WERI-Rb-1 (cell line): ENCODE measurements around the gene HOXD13.

ENCODE experiments used
- DNase-seq: peaks from one replicate; pipeline ENCODE4 v3.0.0-alpha.2; 2020
- H3K27ac ChIP-seq: fragments of 250-450 bp; sonication (Bioruptor Pico); 2 replicates; pipeline ENCODE4 v1.5.1; 2020; ENCODE audit warnings: mild to moderate bottlenecking, moderate library complexity
- H3K27me3 ChIP-seq: fragments of 250-450 bp; sonication (Bioruptor Pico); 2 replicates; pipeline ENCODE4 v1.5.1; 2021; ENCODE audit warnings: mild to moderate bottlenecking, low read depth, moderate library complexity; ENCODE audit not compliant: insufficient read depth, severe bottlenecking
- H3K36me3 ChIP-seq: fragments of 250-450 bp; sonication (Bioruptor Pico); 2 replicates; pipeline ENCODE4 v1.5.1; 2020; ENCODE audit warnings: mild to moderate bottlenecking, moderate library complexity
- H3K4me3 ChIP-seq: 2 replicates; pipeline ENCODE4 v1.5.1; 2011; ENCODE audit warnings: low read depth, mild to moderate bottlenecking, control low read depth, low read length
- H3K9me3 ChIP-seq: fragments of 250-450 bp; sonication (Bioruptor Pico); 2 replicates; pipeline ENCODE4 v1.5.1; 2021; ENCODE audit warnings: mild to moderate bottlenecking, moderate library complexity; ENCODE audit not compliant: severe bottlenecking
- TF ChIP-seq, protein P1 (sequence below): IDR thresholded peaks from 2 replicates; pipeline ENCODE4 v1.5.1; 2011; ENCODE audit warnings: low read depth, mild to moderate bottlenecking, control low read depth, inconsistent platforms, low read length

HOXD13 gene

DNA sequence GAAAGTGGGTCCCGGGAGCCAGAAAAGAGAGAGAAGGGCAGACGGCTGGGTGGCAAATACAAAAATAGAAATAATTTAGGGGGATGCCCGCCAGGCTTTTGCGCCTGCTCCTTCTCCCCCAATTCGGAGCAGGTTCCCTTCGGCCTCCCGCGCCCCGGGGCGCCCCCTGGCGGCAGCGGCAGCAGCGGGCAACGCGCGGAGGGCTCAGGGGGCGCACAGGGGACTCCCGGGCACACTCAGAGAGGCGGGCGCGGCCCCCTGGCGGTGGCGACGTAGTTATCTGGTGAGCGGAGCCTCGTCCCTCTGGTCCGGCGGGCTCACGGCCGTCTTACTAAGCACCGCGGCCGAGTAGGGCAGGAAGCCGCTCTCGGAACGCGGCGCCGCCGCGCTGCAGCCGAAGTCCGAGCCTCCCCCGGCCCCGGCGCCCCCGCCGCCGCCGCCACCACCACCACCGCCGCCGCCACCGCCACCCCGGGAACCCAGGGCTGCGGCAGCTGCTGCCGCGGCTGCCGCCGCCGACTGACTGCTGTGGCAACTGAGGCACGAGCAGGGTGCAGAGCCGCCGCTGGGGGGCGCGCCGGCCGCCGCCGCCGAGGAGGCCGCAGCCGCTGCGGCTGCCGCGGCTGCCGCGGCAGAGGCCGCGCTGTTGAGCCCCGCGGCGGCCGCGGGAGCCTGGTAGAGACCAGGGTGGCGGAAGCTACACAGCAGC lies 12.5 kb upstream of the HOXD13 start:
- Histone ChIP-seq H3K27ac (no peak overlapping the region), H3K27me3 (peaks cover 79% of the 10 kb centered on the region), H3K36me3 (no peaks in the 10 kb centered on the region), H3K9me3 (peaks cover 29% of the 10 kb centered on the region), H3K4me3 (peak overlapping the region; percentile 30)
- DNase-seq, result peak; percentile 86
- TF ChIP-seq, protein P1, sequence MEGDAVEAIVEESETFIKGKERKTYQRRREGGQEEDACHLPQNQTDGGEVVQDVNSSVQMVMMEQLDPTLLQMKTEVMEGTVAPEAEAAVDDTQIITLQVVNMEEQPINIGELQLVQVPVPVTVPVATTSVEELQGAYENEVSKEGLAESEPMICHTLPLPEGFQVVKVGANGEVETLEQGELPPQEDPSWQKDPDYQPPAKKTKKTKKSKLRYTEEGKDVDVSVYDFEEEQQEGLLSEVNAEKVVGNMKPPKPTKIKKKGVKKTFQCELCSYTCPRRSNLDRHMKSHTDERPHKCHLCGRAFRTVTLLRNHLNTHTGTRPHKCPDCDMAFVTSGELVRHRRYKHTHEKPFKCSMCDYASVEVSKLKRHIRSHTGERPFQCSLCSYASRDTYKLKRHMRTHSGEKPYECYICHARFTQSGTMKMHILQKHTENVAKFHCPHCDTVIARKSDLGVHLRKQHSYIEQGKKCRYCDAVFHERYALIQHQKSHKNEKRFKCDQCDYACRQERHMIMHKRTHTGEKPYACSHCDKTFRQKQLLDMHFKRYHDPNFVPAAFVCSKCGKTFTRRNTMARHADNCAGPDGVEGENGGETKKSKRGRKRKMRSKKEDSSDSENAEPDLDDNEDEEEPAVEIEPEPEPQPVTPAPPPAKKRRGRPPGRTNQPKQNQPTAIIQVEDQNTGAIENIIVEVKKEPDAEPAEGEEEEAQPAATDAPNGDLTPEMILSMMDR, result peak; percentile 81

GRCh38 chr2:176080540-176081375 lies 11.8 kb upstream of the HOXD13 start:
- no peaks in the 10 kb centered on the region for H3K36me3 ChIP-seq
- peak overlapping the region; percentile 15 for H3K4me3 ChIP-seq
- TF ChIP-seq, protein P1, result no peak
- H3K9me3 ChIP-seq, result peaks cover 29% of the 10 kb centered on the region
- peaks cover 82% of the 10 kb centered on the region for H3K27me3 ChIP-seq
- H3K27ac ChIP-seq, result no peak overlapping the region
- no peak for DNase-seq

GRCh38 chr2:176081376-176081836 lies 11.1 kb upstream of the HOXD13 start:
- Histone ChIP-seq H3K27ac (no peak overlapping the region), H3K36me3 (no peaks in the 10 kb centered on the region), H3K4me3 (no peak overlapping the region), H3K9me3 (peaks cover 29% of the 10 kb centered on the region), H3K27me3 (peaks cover 82% of the 10 kb centered on the region)
- DNase-seq, result no peak
- TF ChIP-seq, protein P1, result no peak

- DNase-seq, result no peak
- TF ChIP-seq, protein P1, result no peak
- H3K9me3 ChIP-seq, result peaks cover 29% of the 10 kb centered on the region
- no peaks in the 10 kb centered on the region for H3K36me3 ChIP-seq
- peaks cover 83% of the 10 kb centered on the region for H3K27me3 ChIP-seq
- no peak overlapping the region for H3K27ac ChIP-seq
- H3K4me3 ChIP-seq, result no peak overlapping the region
These were observed 10.5 kb upstream of the HOXD13 start for GRCh38 chr2:176081837-176082524.

GRCh38 chr2:176082525-176082823 lies 10.0 kb upstream of the HOXD13 start:
- no peak overlapping the region for H3K27ac ChIP-seq
- no peak for DNase-seq

More at GRCh38 chr2:176082525-176082823, 10.0 kb upstream of the HOXD13 start:
- TF ChIP-seq, protein P1, result no peak
- Histone ChIP-seq H3K36me3 (no peaks in the 10 kb centered on the region), H3K27me3 (peaks cover 88% of the 10 kb centered on the region), H3K9me3 (peaks cover 29% of the 10 kb centered on the region), H3K4me3 (no peak overlapping the region)
